ENCODE measurements around the gene ASB10. TPM values are rescaled to one million over a fixed set of nuclear protein-coding genes. Genes with fewer than 3 reads are reported as not detected.
A peak's percentile ranks its signal among the peaks of the same experiment; 100 is the strongest.

ASB10 gene
- total and polyA plus RNA-seq, 2 of the 13 experiments (the other 11 are each of a cell fraction or from before 2014, with no cell fraction given): not detected

GRCh38 chr7:151226875-151227782 is 40.1 kb upstream of the ASB10 start, which contains the start of gene ABCF2 (continued):
- TF ChIP-seq, protein P1, sequence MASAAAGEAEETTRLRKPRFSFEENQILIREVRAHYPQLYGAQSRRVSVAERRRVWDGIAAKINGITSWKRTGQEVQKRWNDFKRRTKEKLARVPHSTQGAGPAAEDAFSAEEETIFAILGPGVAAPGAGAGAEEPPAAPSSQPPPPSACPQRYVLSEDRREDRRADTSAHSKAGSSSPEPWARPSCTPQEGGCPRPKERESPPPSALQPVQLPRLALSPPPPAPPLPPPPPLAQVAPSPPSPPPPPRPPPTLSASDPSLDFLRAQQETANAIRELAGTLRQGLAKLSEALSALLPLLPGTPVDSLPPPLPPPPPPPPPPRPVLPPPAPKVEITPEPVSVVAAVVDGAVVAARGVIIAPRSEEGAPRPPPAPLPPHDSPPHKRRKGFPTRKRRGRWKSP (CRISPR knock-in tag; IDR thresholded peaks at IDR 0.05): peak; percentile 57; the same call in 1 of the 2 replicates
- no peak for TF ChIP-seq RFXANK (CRISPR knock-in tag; IDR thresholded peaks at IDR 0.05)
- TF ChIP-seq LCORL (IDR thresholded peaks at IDR 0.05): no peak
- TF ChIP-seq LCORL (CRISPR knock-in tag; IDR thresholded peaks at IDR 0.05): peak; percentile 76
- TF ChIP-seq MATR3 (CRISPR knock-in tag; IDR thresholded peaks at IDR 0.05): no peak
- TF ChIP-seq ZNF441 (CRISPR knock-in tag; IDR thresholded peaks at IDR 0.05; ENCODE audit: borderline replicate concordance): no peak
- TF ChIP-seq GRHL1 (CRISPR knock-in tag; conservative IDR thresholded peaks at IDR 0.05): no peak
- TF ChIP-seq, protein P2, sequence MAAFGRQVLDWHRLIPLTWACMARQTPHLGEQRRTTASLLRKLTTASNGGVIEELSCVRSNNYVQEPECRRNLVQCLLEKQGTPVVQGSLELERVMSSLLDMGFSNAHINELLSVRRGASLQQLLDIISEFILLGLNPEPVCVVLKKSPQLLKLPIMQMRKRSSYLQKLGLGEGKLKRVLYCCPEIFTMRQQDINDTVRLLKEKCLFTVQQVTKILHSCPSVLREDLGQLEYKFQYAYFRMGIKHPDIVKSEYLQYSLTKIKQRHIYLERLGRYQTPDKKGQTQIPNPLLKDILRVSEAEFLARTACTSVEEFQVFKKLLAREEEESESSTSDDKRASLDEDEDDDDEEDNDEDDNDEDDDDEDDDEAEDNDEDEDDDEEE (CRISPR knock-in tag; IDR thresholded peaks at IDR 0.05): peak; percentile 67; the same call in 1 of the 2 replicates
- TF ChIP-seq, protein P3, sequence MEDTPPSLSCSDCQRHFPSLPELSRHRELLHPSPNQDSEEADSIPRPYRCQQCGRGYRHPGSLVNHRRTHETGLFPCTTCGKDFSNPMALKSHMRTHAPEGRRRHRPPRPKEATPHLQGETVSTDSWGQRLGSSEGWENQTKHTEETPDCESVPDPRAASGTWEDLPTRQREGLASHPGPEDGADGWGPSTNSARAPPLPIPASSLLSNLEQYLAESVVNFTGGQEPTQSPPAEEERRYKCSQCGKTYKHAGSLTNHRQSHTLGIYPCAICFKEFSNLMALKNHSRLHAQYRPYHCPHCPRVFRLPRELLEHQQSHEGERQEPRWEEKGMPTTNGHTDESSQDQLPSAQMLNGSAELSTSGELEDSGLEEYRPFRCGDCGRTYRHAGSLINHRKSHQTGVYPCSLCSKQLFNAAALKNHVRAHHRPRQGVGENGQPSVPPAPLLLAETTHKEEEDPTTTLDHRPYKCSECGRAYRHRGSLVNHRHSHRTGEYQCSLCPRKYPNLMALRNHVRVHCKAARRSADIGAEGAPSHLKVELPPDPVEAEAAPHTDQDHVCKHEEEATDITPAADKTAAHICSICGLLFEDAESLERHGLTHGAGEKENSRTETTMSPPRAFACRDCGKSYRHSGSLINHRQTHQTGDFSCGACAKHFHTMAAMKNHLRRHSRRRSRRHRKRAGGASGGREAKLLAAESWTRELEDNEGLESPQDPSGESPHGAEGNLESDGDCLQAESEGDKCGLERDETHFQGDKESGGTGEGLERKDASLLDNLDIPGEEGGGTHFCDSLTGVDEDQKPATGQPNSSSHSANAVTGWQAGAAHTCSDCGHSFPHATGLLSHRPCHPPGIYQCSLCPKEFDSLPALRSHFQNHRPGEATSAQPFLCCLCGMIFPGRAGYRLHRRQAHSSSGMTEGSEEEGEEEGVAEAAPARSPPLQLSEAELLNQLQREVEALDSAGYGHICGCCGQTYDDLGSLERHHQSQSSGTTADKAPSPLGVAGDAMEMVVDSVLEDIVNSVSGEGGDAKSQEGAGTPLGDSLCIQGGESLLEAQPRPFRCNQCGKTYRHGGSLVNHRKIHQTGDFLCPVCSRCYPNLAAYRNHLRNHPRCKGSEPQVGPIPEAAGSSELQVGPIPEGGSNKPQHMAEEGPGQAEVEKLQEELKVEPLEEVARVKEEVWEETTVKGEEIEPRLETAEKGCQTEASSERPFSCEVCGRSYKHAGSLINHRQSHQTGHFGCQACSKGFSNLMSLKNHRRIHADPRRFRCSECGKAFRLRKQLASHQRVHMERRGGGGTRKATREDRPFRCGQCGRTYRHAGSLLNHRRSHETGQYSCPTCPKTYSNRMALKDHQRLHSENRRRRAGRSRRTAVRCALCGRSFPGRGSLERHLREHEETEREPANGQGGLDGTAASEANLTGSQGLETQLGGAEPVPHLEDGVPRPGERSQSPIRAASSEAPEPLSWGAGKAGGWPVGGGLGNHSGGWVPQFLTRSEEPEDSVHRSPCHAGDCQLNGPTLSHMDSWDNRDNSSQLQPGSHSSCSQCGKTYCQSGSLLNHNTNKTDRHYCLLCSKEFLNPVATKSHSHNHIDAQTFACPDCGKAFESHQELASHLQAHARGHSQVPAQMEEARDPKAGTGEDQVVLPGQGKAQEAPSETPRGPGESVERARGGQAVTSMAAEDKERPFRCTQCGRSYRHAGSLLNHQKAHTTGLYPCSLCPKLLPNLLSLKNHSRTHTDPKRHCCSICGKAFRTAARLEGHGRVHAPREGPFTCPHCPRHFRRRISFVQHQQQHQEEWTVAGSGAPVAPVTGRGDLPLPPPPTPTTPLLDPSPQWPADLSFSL (CRISPR knock-in tag; IDR thresholded peaks at IDR 0.05): no peak; the same call in 1 of the 2 replicates
- TF ChIP-seq ISL2 (CRISPR knock-in tag; IDR thresholded peaks at IDR 0.05): 0 out of 2 replicates have a peak, but pooled peaks have one; percentile 21
- TF ChIP-seq, protein P4, sequence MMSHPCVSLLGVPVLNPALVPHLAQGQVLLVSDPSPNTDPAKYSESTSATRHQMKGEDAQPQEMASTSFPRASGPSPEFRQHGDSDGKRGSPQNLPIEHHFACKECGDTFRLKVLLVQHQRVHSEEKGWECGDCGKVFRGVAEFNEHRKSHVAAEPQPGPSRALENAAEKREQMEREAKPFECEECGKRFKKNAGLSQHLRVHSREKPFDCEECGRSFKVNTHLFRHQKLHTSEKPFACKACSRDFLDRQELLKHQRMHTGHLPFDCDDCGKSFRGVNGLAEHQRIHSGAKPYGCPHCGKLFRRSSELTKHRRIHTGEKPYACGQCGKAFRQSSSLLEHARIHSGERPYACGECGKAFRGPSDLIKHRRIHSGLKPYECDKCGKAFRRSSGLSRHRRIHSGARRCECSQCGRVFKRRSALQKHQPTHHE (CRISPR knock-in tag; IDR thresholded peaks at IDR 0.05; ENCODE audit: borderline replicate concordance): peak; percentile 64; the same call in 1 of the 2 replicates
- no peak for TF ChIP-seq AGO2 (optimal IDR thresholded peaks at IDR 0.05; ENCODE audit: low read depth, low read length)
- TF ChIP-seq TOPORS (CRISPR knock-in tag; IDR thresholded peaks at IDR 0.05): no peak
- peak; percentile 76; the same call in 1 of the 2 replicates for TF ChIP-seq FIP1L1 (IDR thresholded peaks at IDR 0.05; ENCODE audit: borderline replicate concordance, insufficient read depth, low read depth, low read length)
